Chondrocyte (in vitro differentiated cells): ENCODE measurements around the gene AFF2. TPM values are rescaled to one million over a fixed set of nuclear protein-coding genes. Genes with fewer than 3 reads are reported as not detected.

Experiments
- DNase-seq: peaks from one replicate; pipeline ENCODE4 v3.0.0; 2021; ENCODE audit warnings: mixed read lengths, low spot score
- H3K27ac Mint-ChIP-seq: one replicate; pipeline ENCODE4 v1.8.0; 2021; ENCODE audit warnings: mild to moderate bottlenecking, moderate library complexity, mixed read lengths; ENCODE audit not compliant: unreplicated experiment
- H3K27me3 Mint-ChIP-seq: 2 replicates; pipeline ENCODE4 v1.8.0; 2021; ENCODE audit warnings: low read depth, mixed read lengths
- H3K36me3 Mint-ChIP-seq: 2 replicates; pipeline ENCODE4 v1.8.0; 2021; ENCODE audit warnings: low read depth, mixed read lengths
- H3K4me1 Mint-ChIP-seq: 2 replicates; pipeline ENCODE4 v1.8.0; 2021; ENCODE audit warnings: low read depth, mild to moderate bottlenecking, mixed read lengths
- H3K4me3 Mint-ChIP-seq: one replicate; pipeline ENCODE4 v1.8.0; 2021; ENCODE audit warnings: mild to moderate bottlenecking, moderate library complexity, mixed read lengths; ENCODE audit not compliant: unreplicated experiment
- H3K9me3 Mint-ChIP-seq: 2 replicates; pipeline ENCODE4 v1.8.0; 2021; ENCODE audit warnings: low read depth, mixed read lengths
- total RNA-seq: library from RNA; stranded (reverse); gene quantifications from 3 replicates; pipeline ENCODE4 v1.2.1, GENCODE V29; 2021
- TF ChIP-seq, protein P1 (sequence below): fragments of 200-600 bp; sonication (generic); IDR thresholded peaks from 2 replicates; pipeline ENCODE4 v1.5.0; 2021; ENCODE audit warnings: antibody characterized with exemption, mild to moderate bottlenecking, moderate library complexity

AFF2 gene
- total RNA-seq, 1 donor from 2014 or later = 22.4 TPM

DNA sequence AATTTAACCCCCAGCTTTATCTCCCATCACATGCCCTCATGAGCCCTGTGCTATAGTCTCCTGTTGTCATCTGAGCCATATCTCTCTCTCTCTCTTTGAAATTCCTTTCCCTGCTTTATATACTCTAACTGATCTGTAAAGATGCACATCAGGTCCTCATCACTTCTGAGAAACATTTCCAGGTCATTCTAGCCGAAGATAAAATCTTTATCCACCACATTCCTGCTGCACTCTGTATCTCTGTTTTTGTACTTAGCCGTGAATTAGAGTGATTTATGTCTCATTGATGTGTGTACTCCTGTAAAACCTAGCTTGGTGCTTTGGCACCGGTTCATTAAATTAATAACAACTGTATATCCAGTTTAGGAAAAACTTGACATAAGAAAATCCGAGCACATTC lies 113.2 kb downstream of the AFF2 start:
- H3K27ac Mint-ChIP-seq = no peak overlapping the region
- H3K9me3 Mint-ChIP-seq = peaks cover 15% of the 10 kb centered on the region
- no peak overlapping the region for H3K4me3 Mint-ChIP-seq
- H3K4me1 Mint-ChIP-seq = peaks cover 6% of the 10 kb centered on the region
- TF ChIP-seq, protein P1, sequence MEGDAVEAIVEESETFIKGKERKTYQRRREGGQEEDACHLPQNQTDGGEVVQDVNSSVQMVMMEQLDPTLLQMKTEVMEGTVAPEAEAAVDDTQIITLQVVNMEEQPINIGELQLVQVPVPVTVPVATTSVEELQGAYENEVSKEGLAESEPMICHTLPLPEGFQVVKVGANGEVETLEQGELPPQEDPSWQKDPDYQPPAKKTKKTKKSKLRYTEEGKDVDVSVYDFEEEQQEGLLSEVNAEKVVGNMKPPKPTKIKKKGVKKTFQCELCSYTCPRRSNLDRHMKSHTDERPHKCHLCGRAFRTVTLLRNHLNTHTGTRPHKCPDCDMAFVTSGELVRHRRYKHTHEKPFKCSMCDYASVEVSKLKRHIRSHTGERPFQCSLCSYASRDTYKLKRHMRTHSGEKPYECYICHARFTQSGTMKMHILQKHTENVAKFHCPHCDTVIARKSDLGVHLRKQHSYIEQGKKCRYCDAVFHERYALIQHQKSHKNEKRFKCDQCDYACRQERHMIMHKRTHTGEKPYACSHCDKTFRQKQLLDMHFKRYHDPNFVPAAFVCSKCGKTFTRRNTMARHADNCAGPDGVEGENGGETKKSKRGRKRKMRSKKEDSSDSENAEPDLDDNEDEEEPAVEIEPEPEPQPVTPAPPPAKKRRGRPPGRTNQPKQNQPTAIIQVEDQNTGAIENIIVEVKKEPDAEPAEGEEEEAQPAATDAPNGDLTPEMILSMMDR = no peak
- H3K27me3 Mint-ChIP-seq = no peaks in the 10 kb centered on the region
- no peak for DNase-seq
- no peaks in the 10 kb centered on the region for H3K36me3 Mint-ChIP-seq

DNA sequence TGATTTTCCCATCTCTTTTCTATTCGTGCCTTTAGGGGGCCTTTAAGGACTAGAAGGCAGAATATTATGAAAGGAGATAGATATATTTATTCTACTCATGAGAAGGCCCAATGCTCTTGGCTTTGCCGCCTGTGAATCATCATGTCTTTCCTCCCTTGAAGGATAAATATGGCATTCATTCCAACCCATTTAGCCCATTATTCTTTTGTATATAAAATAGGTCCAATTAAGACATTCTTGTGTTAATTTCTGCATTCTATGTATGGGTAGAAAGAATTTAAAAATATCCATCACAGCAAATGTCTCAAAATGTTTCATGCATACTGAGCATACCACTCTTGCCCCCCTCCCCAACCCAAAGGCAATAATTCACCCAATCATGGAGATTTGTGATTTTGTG lies 115.1 kb downstream of the AFF2 start:
- H3K9me3 Mint-ChIP-seq = peaks cover 20% of the 10 kb centered on the region
- H3K27ac Mint-ChIP-seq = no peak overlapping the region

DNA sequence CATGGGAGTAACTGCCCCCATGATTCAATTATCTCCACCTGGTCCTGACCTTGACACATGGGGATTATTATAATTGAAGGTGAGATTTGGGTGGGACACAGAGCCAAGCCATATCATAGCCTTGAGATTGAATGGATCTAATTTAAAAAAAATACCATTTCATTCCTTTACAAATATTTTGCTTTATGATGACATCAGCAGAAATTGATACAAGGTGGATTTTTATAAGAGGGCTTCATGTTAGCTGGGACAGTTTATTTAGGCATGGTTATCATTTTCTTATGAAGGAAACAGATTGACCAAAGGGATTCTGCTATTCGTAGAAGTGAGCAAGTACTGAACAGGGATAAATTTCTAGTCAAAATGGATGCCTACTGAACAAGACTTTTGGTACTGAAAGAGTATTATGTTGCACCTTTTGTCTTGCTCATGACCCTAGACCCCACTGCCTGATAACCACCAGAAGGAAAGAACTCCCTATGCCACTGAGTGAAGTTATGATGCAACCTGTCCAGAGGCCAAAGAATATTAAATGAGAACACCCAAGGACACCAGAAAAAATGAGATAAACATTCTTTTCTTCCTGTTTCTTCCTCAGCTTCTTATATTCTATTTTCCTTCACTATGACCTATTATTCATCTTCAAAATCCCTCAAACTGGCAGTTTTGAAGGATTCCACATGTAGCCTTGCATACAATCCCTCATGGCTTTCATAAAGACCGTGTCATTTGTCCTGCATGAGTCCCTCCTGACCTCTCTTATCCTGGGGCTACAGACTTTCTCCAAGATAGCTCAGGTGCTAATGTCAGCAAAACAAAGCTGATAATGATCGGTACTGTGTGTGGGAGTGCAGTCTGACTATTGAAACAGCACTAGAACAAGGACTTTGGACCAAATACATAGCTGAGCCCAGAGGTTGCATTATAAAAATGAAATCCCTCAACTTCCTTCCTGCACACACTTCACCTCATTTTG lies 118.3 kb downstream of the AFF2 start:
- no peak overlapping the region for H3K27ac Mint-ChIP-seq
- H3K4me1 Mint-ChIP-seq = no peaks in the 10 kb centered on the region
- TF ChIP-seq, protein P1 = no peak
- no peaks in the 10 kb centered on the region for H3K36me3 Mint-ChIP-seq
- peaks cover 12% of the 10 kb centered on the region for H3K9me3 Mint-ChIP-seq
- DNase-seq = no peak
- no peak overlapping the region for H3K4me3 Mint-ChIP-seq
- H3K27me3 Mint-ChIP-seq = no peaks in the 10 kb centered on the region

More for the DNA sequence above, 115.1 kb downstream of the AFF2 start:
- no peak for DNase-seq
- Mint-ChIP-seq H3K27me3 (no peaks in the 10 kb centered on the region), H3K4me3 (no peak overlapping the region), H3K36me3 (no peaks in the 10 kb centered on the region), H3K4me1 (no peaks in the 10 kb centered on the region)
- TF ChIP-seq, protein P1 = no peak

DNA sequence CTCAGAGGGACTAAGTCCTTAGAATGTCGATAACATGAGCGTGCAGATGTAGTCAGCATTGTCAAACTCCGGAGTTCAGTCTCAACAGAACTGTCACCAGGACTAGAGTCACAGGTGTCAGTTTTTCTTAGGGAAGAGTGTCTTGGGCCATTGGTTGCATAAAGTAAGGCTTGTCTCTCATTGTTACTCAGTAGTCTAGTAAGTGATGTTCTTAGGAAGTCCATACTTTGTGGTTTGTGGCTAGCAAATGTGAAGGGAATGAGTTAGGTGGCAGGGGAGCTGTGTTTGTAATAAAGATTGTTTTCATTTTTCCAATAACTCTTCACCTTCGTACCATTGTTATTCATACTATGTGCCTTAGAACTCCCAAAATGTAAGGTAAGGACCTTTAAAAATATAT lies 119.6 kb downstream of the AFF2 start:
- H3K9me3 Mint-ChIP-seq = peaks cover 9% of the 10 kb centered on the region
- H3K27ac Mint-ChIP-seq = no peak overlapping the region
- no peaks in the 10 kb centered on the region for H3K36me3 Mint-ChIP-seq
- TF ChIP-seq, protein P1 = no peak
- no peak overlapping the region for H3K4me3 Mint-ChIP-seq
- DNase-seq = no peak
- H3K4me1 Mint-ChIP-seq = no peaks in the 10 kb centered on the region
- H3K27me3 Mint-ChIP-seq = no peaks in the 10 kb centered on the region

DNA sequence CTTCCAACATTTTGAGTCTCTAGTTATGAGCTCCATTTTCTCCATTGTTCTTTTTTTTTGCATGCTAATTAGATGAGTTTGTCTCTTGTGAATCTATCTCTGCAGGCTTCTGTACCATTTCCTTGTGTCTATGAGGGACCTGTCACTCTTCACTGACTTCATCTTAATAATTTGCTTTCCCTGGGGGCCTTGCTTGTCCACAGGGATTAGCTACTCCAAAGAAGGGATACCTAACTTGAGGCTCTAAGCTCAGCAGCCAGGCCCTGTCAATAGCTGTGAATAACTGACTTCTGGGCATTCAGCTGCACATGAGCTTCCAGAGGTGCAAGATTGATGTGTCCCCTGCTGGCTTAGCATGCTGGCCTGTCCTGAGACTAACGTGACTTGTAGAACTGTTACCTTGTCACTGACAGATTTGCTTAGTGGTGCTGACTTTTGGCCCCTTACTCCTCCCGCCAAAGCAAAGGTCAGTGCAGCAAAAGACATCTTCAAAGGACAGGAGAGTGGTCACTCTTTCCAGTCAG lies 124.6 kb downstream of the AFF2 start:
- Mint-ChIP-seq H3K9me3 (peaks cover 6% of the 10 kb centered on the region), H3K27ac (no peak overlapping the region), H3K27me3 (no peaks in the 10 kb centered on the region), H3K4me1 (peaks cover 7% of the 10 kb centered on the region), H3K4me3 (no peak overlapping the region), H3K36me3 (no peaks in the 10 kb centered on the region)
- TF ChIP-seq, protein P1 = no peak
- no peak for DNase-seq
